Skeletal muscle tissue (tissue), 4 donors: ENCODE results near the gene MIEN1. TPM values are rescaled to one million over a fixed set of nuclear protein-coding genes. Genes with fewer than 3 reads are reported as not detected.

Experiments used
- H3K27ac ChIP-seq: one replicate; pipeline ENCODE4 v1.7.0; 2013; ENCODE audit warnings: mild to moderate bottlenecking, low read depth, low read length, inconsistent platforms
- H3K27me3 ChIP-seq, 3 donors: one replicate each; pipeline ENCODE4 v1.7.0; 2013; ENCODE audit warnings: low read length in 3 of 3; ENCODE audit not compliant: control insufficient read depth in 3 of 3, insufficient read depth in 3 of 3
- H3K36me3 ChIP-seq, 3 donors: one replicate each; pipeline ENCODE4 v1.7.0; 2013; ENCODE audit warnings: low read length in 3 of 3; ENCODE audit not compliant: control insufficient read depth in 3 of 3, insufficient read depth in 3 of 3
- H3K4me1 ChIP-seq, 3 donors: one replicate each; pipeline ENCODE4 v1.7.0; 2013; ENCODE audit warnings: low read length in 3 of 3, mild to moderate bottlenecking in 3 of 3; ENCODE audit not compliant: control insufficient read depth in 3 of 3, insufficient read depth in 3 of 3
- H3K4me3 ChIP-seq, 3 donors: one replicate each; pipeline ENCODE4 v1.7.0; 2013; ENCODE audit warnings: low read length in 3 of 3
- H3K9ac ChIP-seq, 3 donors: one replicate each; pipeline ENCODE4 v1.7.0; 2013; ENCODE audit warnings: low read length in 3 of 3, mild to moderate bottlenecking in 3 of 3, moderate library complexity in 2 of 3, low read depth in 1 of 3
- H3K9me3 ChIP-seq, 3 donors: one replicate each; pipeline ENCODE4 v1.7.0; 2013; ENCODE audit warnings: low read length in 3 of 3; ENCODE audit not compliant: control insufficient read depth in 3 of 3
- total RNA-seq: library from RNA; depleted of rRNA; stranded (reverse); fragments of >200 nt; gene quantifications from one replicate; pipeline ENCODE4 v1.2.3, GENCODE V29; 2014
- donor health status: Osteomylitis.

MIEN1 gene
- total RNA-seq, 1 donor from 2014 or later, result 6.3 TPM

DNA sequence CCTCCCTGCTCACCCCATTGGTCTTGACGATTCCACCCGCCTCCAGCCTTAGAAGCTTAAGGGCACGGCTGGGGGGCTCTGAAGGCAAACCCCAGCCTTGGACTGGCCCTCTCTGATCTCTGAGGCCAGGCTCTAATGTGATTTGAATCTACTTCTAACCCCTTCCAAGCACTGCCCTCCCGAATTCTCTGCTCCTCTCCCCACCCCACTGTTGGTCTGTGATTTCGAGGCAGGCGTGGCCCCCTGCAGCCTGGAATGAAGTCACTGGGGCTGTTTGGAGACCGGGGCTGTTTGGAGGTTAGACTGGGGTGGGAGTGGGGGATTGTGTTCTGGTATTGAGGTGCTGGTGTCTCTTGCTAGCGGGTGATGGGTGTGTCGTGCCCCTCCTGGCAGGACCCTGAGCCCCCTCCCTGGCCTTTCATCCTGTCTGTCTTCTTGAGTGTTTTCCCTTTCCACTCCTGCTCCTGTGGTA lies 9.6 kb upstream of the MIEN1 start:
- Histone ChIP-seq H3K4me1 (peaks cover 4 to 13% (median 10%) of the 10 kb centered on the region in 3 donors), H3K9me3 (no peaks in the 10 kb centered on the region), H3K9ac (peak overlapping the region in 1 of 3 donors; percentile 25), H3K36me3 (no peaks in the 10 kb centered on the region), H3K27me3 (peaks cover 63 to 79% (median 71%) of the 10 kb centered on the region in 3 donors), H3K27ac (no peak overlapping the region), H3K4me3 (no peak overlapping the region)

DNA sequence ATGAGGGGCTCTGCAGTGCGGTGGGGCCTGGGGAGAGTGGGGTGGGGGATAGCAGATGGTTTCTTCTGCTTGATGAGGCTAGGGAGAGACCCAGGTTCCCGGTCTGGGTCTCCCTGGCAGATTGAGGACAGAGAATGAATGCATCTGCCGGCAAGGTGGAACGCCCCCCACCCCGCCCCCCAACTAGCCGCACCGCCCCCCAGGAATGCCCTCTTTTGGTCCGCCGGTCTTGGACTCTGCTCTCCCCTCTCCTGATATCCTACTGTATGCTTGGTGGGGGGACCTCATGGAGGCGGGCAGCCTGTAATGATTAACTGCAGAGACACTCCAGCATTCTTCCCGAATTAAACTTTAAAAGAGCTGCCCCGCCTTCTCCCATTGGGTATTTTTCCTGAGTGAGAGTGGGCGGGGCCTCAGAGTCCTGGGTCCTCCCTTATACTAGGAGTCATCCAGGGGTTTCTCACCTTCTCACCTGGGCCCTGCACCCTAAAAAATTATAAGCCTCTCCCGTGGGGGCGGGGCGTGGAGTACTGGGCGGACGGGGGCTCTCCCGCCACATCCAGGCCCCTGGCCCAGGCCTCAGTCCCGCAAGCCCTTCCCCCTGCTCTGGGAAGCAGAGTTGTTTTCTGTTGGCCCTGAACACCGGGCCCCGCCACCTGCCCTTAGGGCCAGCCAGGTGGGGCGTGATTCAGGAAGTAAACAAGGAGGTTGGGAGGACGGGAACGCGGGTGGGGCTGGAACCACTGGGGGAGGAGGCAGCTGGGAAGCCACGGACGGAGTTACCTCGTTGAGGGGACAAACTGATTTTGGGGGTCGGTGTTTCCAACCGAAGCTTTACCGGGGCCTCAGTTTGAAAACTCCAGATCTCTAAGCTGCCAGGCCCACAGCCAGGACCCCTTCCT lies 8.9 kb upstream of the MIEN1 start:
- no peak overlapping the region for H3K4me3 ChIP-seq
- peaks cover 4 to 13% (median 10%) of the 10 kb centered on the region in 3 donors for H3K4me1 ChIP-seq
- H3K27me3 ChIP-seq, result peaks cover 63 to 74% (median 66%) of the 10 kb centered on the region in 3 donors
- no peaks in the 10 kb centered on the region for H3K9me3 ChIP-seq
- H3K36me3 ChIP-seq, result no peaks in the 10 kb centered on the region
- H3K27ac ChIP-seq, result no peak overlapping the region
- peak overlapping the region in 1 of 3 donors; percentile 25 for H3K9ac ChIP-seq

DNA sequence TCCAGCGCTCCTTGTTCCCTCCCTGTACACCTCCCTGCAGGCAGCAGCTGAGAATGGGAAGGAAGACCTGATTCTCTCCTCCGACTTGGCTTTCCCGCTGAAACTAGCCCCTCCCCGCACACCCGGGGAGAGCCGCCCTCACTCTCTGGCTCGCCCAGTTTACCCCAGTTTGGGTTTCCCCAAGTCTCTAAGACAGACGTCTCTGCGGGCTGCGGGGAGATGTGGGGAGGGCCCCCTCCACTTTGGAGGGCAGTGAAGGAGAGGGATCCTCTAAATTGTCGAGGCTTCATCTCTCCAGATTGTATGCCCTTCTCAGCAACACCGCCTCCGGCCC lies 8.2 kb upstream of the MIEN1 start:
- Histone ChIP-seq H3K4me1 (peaks cover 4 to 13% (median 10%) of the 10 kb centered on the region in 3 donors), H3K4me3 (no peak overlapping the region), H3K9ac (peak overlapping the region in 1 of 3 donors; percentile 25), H3K36me3 (no peaks in the 10 kb centered on the region), H3K27ac (no peak overlapping the region), H3K9me3 (no peaks in the 10 kb centered on the region), H3K27me3 (peaks cover 58 to 68% (median 61%) of the 10 kb centered on the region in 3 donors)

DNA sequence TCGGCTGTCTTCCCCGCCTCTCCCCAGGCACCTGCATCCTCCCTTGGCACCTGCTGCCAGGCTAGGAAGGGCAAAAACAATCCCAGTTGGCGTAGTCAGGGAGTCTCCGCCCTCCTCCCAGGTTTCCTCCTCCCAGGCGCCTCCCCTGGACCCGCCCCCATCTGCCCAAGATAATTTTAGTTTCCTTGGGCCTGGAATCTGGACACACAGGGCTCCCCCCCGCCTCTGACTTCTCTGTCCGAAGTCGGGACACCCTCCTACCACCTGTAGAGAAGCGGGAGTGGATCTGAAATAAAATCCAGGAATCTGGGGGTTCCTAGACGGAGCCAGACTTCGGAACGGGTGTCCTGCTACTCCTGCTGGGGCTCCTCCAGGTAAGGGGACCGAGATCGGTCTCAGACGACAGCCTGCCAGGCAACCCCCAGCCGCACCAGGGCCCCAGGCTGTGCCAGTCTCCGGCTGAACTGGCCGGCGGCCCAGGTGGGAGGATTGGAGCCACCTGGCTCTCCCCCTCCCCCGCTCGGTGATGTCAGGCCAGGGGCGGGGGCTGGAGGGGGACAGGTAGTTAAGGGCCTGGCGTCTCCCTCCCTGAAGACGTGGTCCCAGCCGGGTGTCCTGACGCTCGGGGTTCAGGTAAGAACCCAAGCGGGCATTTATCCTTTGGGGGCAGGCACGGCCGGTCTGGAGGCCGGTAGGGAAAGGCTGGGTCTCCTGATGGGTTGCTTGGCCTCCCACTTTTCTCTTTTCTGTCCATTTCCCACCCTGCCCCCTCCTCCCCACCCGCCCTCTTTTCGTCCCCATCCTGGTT lies 7.6 kb upstream of the MIEN1 start, which contains the start of gene GRB7:
TSS of gene GRB7 (plus strand) at position 179 of the 808 bp plus-strand sequence. CDS start 4,364 bp downstream, outside the sequence.
- H3K4me3 ChIP-seq, result peak within 1 kb of the TSS in 1 of 3 donors; percentile 22
- H3K27me3 ChIP-seq, result peaks cover 53 to 63% (median 56%) of the 10 kb centered on the region in 3 donors
- no peaks in the 10 kb centered on the region for H3K36me3 ChIP-seq
- peaks cover 4 to 13% (median 10%) of the 10 kb centered on the region in 3 donors for H3K4me1 ChIP-seq
- H3K9me3 ChIP-seq, result no peaks in the 10 kb centered on the region
- H3K27ac ChIP-seq, result no peak within 1 kb of the TSS
- peak within 1 kb of the TSS in 1 of 3 donors; percentile 25 for H3K9ac ChIP-seq

DNA sequence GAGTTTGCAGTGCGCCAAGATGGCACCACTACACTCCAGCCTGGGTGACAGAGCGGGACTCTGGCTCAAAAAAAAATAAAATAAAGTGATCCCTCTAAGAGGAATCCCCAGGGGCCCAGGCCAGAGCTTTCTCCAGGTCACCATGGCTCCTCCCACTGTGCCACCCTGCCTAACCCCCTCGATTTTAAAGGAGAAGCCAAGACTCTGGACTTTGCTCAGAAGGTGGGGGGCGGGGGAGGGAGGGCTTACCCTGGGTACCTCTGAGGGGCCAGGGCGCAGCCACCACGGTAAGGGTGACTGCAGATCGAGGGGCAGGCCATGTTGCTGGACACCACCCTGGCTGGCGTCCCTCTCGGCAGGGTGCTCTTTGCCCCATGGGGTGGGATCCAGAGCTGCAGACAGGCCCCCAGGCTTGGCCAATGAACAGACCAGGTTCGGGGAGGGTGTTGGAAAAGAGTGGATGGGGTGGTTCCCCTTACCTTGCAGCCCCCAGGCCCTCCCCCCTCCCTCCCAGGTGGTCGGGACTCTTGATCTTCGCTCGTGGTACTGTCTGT lies 7.0 kb upstream of the MIEN1 start:
- H3K9ac ChIP-seq, result peak overlapping the region in 1 of 3 donors; percentile 11
- H3K27me3 ChIP-seq, result peaks cover 48 to 56% (median 49%) of the 10 kb centered on the region in 3 donors
- H3K36me3 ChIP-seq, result no peaks in the 10 kb centered on the region
- H3K27ac ChIP-seq, result no peak overlapping the region
- no peak overlapping the region for H3K4me3 ChIP-seq
- H3K4me1 ChIP-seq, result peaks cover 4 to 13% (median 10%) of the 10 kb centered on the region in 3 donors
- no peaks in the 10 kb centered on the region for H3K9me3 ChIP-seq

DNA sequence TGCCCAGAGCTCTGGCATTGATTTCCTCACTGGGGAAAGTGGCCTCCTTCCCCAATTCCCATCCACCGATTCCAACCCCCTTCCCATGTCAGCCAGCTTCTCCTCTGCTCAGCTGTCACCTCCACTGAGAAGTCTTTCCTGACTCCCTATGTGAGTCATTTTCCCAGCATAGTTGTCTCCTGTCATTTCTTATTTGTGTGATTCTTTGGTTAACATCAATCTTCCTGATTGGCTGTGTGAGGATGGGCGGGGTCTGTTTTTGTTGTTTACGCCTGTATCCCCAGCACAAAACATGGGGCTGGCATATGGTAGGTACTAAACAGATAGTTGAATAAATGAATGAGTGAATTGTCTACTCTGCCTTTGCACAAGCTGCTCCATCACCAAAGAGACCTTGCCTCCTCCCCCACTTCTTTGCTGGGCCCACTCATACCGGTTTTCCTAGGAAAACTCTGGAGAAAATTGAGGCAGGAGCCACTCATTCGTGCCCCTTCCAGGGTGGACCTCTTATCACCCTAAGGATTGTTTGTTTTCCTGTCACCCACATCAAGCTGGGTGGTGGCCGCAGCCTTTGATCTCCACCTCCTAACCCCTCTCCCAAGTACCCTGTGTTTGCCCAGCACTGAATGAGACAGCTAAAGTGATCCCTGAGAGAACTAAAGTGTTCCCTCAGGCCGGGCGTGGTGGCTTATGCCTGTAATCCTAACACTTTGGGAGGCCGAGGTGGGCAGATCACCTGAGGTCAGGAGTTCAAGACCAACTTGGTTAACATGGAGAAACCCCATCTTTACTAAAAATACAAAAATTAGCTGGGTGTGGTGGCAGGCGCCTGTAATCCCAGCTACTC lies 6.2 kb upstream of the MIEN1 start:
- Histone ChIP-seq H3K27me3 (peaks cover 44 to 51% (median 44%) of the 10 kb centered on the region in 3 donors), H3K9me3 (no peaks in the 10 kb centered on the region), H3K36me3 (no peaks in the 10 kb centered on the region), H3K4me1 (peaks cover 4 to 13% (median 10%) of the 10 kb centered on the region in 3 donors), H3K27ac (no peak overlapping the region), H3K9ac (no peak overlapping the region), H3K4me3 (no peak overlapping the region)

DNA sequence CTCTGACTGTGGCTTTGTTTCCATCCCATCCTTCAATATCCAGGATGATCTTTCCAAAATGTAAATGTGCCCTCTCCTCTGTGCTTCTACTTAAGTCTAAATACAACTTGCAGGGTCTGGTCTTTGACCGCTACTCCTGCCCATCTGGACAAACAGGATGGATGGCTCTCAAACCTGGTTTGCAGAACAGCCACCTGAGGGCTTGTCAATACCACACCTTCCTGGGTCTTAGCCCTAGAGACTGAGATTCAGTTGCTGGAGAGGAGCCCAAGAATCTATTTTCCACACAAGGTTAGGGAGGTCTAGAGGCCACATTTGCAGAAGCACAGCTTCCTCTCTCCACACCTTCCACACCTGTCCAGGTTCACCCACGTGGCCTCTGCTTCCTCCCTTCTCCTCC lies 5.5 kb upstream of the MIEN1 start:
- peaks cover 4 to 13% (median 10%) of the 10 kb centered on the region in 3 donors for H3K4me1 ChIP-seq
- peaks cover 37 to 44% (median 40%) of the 10 kb centered on the region in 3 donors for H3K27me3 ChIP-seq
- H3K36me3 ChIP-seq, result no peaks in the 10 kb centered on the region
- H3K9me3 ChIP-seq, result no peaks in the 10 kb centered on the region
- H3K9ac ChIP-seq, result no peak overlapping the region
- H3K27ac ChIP-seq, result no peak overlapping the region
- no peak overlapping the region for H3K4me3 ChIP-seq

DNA sequence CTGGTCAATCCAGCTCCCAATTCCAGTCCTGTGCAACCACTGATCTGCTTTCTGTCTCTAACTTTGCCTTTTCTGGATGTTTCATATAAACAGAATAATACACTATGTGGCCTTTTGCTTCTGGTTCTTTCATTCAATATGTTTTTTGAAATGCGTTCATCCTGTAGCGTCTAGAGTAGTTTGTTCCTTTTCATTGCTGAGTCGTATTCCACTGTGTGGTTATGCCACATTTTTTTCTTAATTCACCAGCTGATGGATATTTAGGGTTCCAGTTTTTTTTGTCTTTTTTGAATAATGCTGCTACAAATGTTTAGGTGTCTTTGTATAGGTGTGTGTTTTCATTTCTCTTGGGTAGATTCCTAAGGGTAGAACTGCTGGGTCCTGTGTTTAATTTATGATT lies 2.3 kb upstream of the MIEN1 start:
- no peaks in the 10 kb centered on the region for H3K9me3 ChIP-seq
- H3K27ac ChIP-seq, result no peak overlapping the region
- no peak overlapping the region for H3K4me3 ChIP-seq
- H3K36me3 ChIP-seq, result peaks cover 4 to 7% (median 4%) of the 10 kb centered on the region in 3 donors
- H3K9ac ChIP-seq, result no peak overlapping the region
- H3K27me3 ChIP-seq, result peaks cover 11 to 15% (median 14%) of the 10 kb centered on the region in 3 donors
- peaks cover 8 to 14% (median 9%) of the 10 kb centered on the region in 3 donors for H3K4me1 ChIP-seq
